WTC11 (cell line): Measurements from ENCODE around the gene FSD1. TPM values are rescaled to one million over a fixed set of nuclear protein-coding genes. Genes with fewer than 3 reads are reported as not detected.
A peak's percentile ranks its signal among the peaks of the same experiment; 100 is the strongest.

Source experiments
- AR ChIP-seq: fragments of 250-450 bp; sonication (Bioruptor Pico); IDR thresholded peaks from 2 replicates; pipeline ENCODE4 v1.9.0; 2021; ENCODE audit warnings: mild to moderate bottlenecking
- ATF3 ChIP-seq: sonication (generic); formaldehyde crosslinking; conservative IDR thresholded peaks from 2 replicates; pipeline ENCODE4 v1.8.1; 2022; ENCODE audit warnings: mild to moderate bottlenecking, missing genetic modification reagents
- CREB1 ChIP-seq: sonication (generic); formaldehyde crosslinking; IDR thresholded peaks from 2 replicates; pipeline ENCODE4 v1.8.0; 2023; ENCODE audit warnings: mild to moderate bottlenecking, missing genetic modification reagents
- CREM ChIP-seq: sonication (generic); formaldehyde crosslinking; IDR thresholded peaks from 2 replicates; pipeline ENCODE4 v1.8.1; 2022; ENCODE audit warnings: mild to moderate bottlenecking, missing genetic modification reagents, moderate library complexity
- CTCF ChIP-seq: fragments of 200-600 bp; IDR thresholded peaks from 2 replicates; pipeline ENCODE4 v1.8.0; 2022; ENCODE audit warnings: antibody characterized with exemption
- E2F5 ChIP-seq: sonication (generic); formaldehyde crosslinking; IDR thresholded peaks from 2 replicates; pipeline ENCODE4 v1.8.1; 2022; ENCODE audit warnings: mild to moderate bottlenecking, moderate library complexity, missing genetic modification reagents
- ELF4 ChIP-seq: sonication (generic); formaldehyde crosslinking; IDR thresholded peaks from 2 replicates; pipeline ENCODE4 v1.8.1; 2022; ENCODE audit warnings: low read depth, mild to moderate bottlenecking, moderate library complexity, missing genetic modification reagents
- ETV6 ChIP-seq: sonication (generic); formaldehyde crosslinking; IDR thresholded peaks from 2 replicates; pipeline ENCODE4 v1.8.1; 2022; ENCODE audit warnings: mild to moderate bottlenecking, missing genetic modification reagents
- GRHL2 ChIP-seq: fragments of 250-450 bp; sonication (Bioruptor Pico); IDR thresholded peaks from 2 replicates; pipeline ENCODE4 v1.8.0; 2022; ENCODE audit warnings: mild to moderate bottlenecking, moderate library complexity; ENCODE audit not compliant: insufficient replicate concordance, severe bottlenecking
- IRF1 ChIP-seq: sonication (generic); formaldehyde crosslinking; IDR thresholded peaks from 2 replicates; pipeline ENCODE4 v1.8.0; 2023; ENCODE audit warnings: missing genetic modification reagents
- JAZF1 ChIP-seq: fragments of 250-450 bp; sonication (Bioruptor Pico); IDR thresholded peaks from 2 replicates; pipeline ENCODE4 v1.9.0; 2021; ENCODE audit warnings: moderate library complexity, mild to moderate bottlenecking, inconsistent platforms
- MYBL2 ChIP-seq: sonication (generic); formaldehyde crosslinking; IDR thresholded peaks from 2 replicates; pipeline ENCODE4 v1.8.1; 2023; ENCODE audit warnings: mild to moderate bottlenecking, moderate library complexity, missing genetic modification reagents
- NFATC4 ChIP-seq: fragments of 250-450 bp; sonication (Bioruptor Pico); IDR thresholded peaks from 2 replicates; pipeline ENCODE4 v1.9.0; 2021; ENCODE audit warnings: mild to moderate bottlenecking
- NFYB ChIP-seq: sonication (generic); formaldehyde crosslinking; conservative IDR thresholded peaks from 2 replicates; pipeline ENCODE4 v1.8.0; 2022; ENCODE audit warnings: low read depth, missing genetic modification reagents
- NR1H2 ChIP-seq: sonication (generic); formaldehyde crosslinking; IDR thresholded peaks from 2 replicates; pipeline ENCODE4 v1.9.0; 2021; ENCODE audit warnings: mild to moderate bottlenecking, moderate library complexity, missing genetic modification reagents
- NR2C2 ChIP-seq: sonication (generic); formaldehyde crosslinking; IDR thresholded peaks from 2 replicates; pipeline ENCODE4 v1.8.0; 2022; ENCODE audit warnings: mild to moderate bottlenecking, missing genetic modification reagents
- NR3C1 ChIP-seq: sonication (generic); formaldehyde crosslinking; conservative IDR thresholded peaks from 2 replicates; pipeline ENCODE4 v1.8.1; 2023; ENCODE audit warnings: low read depth, mild to moderate bottlenecking, missing genetic modification reagents
- RELA ChIP-seq: sonication (generic); formaldehyde crosslinking; IDR thresholded peaks from 2 replicates; pipeline ENCODE4 v1.8.1; 2022; ENCODE audit warnings: missing genetic modification reagents, mild to moderate bottlenecking, borderline replicate concordance
- SMAD3 ChIP-seq: sonication (generic); formaldehyde crosslinking; IDR thresholded peaks from 2 replicates; pipeline ENCODE4 v1.8.0; 2022; ENCODE audit warnings: missing genetic modification reagents, mild to moderate bottlenecking, borderline replicate concordance
- TEAD1 ChIP-seq: sonication (generic); formaldehyde crosslinking; IDR thresholded peaks from 2 replicates; pipeline ENCODE4 v1.8.0; 2022; ENCODE audit warnings: mild to moderate bottlenecking, missing genetic modification reagents
- USF2 ChIP-seq: sonication (generic); formaldehyde crosslinking; IDR thresholded peaks from 2 replicates; pipeline ENCODE4 v1.8.1; 2023; ENCODE audit warnings: mild to moderate bottlenecking, missing genetic modification reagents, moderate library complexity
- ZNF219 ChIP-seq: sonication (generic); formaldehyde crosslinking; IDR thresholded peaks from 2 replicates; pipeline ENCODE4 v1.8.0; 2023; ENCODE audit warnings: missing genetic modification reagents, mild to moderate bottlenecking, borderline replicate concordance
- ZNF232 ChIP-seq: sonication (generic); formaldehyde crosslinking; IDR thresholded peaks from 2 replicates; pipeline ENCODE4 v1.8.0; 2022; ENCODE audit warnings: mild to moderate bottlenecking, missing genetic modification reagents
- ZNF263 ChIP-seq: sonication (generic); formaldehyde crosslinking; IDR thresholded peaks from 2 replicates; pipeline ENCODE4 v1.8.1; 2022; ENCODE audit warnings: low read depth, mild to moderate bottlenecking, moderate library complexity, missing genetic modification reagents
- ZNF281 ChIP-seq: sonication (generic); formaldehyde crosslinking; IDR thresholded peaks from 2 replicates; pipeline ENCODE4 v1.8.0; 2023; ENCODE audit warnings: mild to moderate bottlenecking, missing genetic modification reagents
- ZNF317 ChIP-seq: sonication (generic); formaldehyde crosslinking; IDR thresholded peaks from 2 replicates; pipeline ENCODE4 v1.8.1; 2023; ENCODE audit warnings: low read depth, mild to moderate bottlenecking, moderate library complexity, missing genetic modification reagents, borderline replicate concordance
- ZNF425 ChIP-seq: fragments of 250-450 bp; sonication (Bioruptor Pico); conservative IDR thresholded peaks from 2 replicates; pipeline ENCODE4 v1.9.0; 2021; ENCODE audit warnings: mild to moderate bottlenecking
- ZNF671 ChIP-seq: fragments of 250-450 bp; sonication (Bioruptor Pico); IDR thresholded peaks from 2 replicates; pipeline ENCODE4 v1.8.0; 2021; ENCODE audit warnings: mild to moderate bottlenecking
- total RNA-seq: library from RNA; stranded (reverse); gene quantifications from 3 replicates; pipeline ENCODE4 v1.2.3, GENCODE V29; 2021

The FSD1 gene
- total RNA-seq, 1 experiment from 2014 or later = 61.3 TPM

GRCh38 chr19:4328243-4328990, 24.0 kb downstream of the FSD1 start (continued):
- no peak for TF ChIP-seq ATF3
- no peak for TF ChIP-seq ZNF232 (CRISPR knock-in tag)
- TF ChIP-seq AR (CRISPR knock-in tag) = no peak
- TF ChIP-seq TEAD1 = no peak
- no peak for TF ChIP-seq RELA (CRISPR knock-in tag)
- no peak for TF ChIP-seq NR3C1 (CRISPR knock-in tag)
- no peak for TF ChIP-seq USF2 (CRISPR knock-in tag)
- TF ChIP-seq NFATC4 = no peak
- TF ChIP-seq ZNF425 = no peak
- TF ChIP-seq GRHL2 (CRISPR knock-in tag) = no peak
- TF ChIP-seq ZNF671 (CRISPR knock-in tag) = no peak
- no peak for TF ChIP-seq JAZF1 (CRISPR knock-in tag)
- no peak for TF ChIP-seq CTCF
- no peak for TF ChIP-seq ZNF317 (CRISPR knock-in tag)
- TF ChIP-seq CREB1 (CRISPR knock-in tag) = no peak
- TF ChIP-seq NR2C2 (CRISPR knock-in tag) = no peak
- TF ChIP-seq NR1H2 (CRISPR knock-in tag) = no peak
- TF ChIP-seq MYBL2 (CRISPR knock-in tag) = no peak
- TF ChIP-seq CREM (CRISPR knock-in tag) = no peak
- TF ChIP-seq ELF4 (CRISPR knock-in tag) = no peak
- no peak for TF ChIP-seq IRF1 (CRISPR knock-in tag)
- TF ChIP-seq SMAD3 (CRISPR knock-in tag) = no peak; the same call in 1 of the 2 replicates
- TF ChIP-seq E2F5 (CRISPR knock-in tag) = no peak
- 0 out of 2 replicates have a peak, but pooled peaks have one; percentile 56 for TF ChIP-seq ETV6 (CRISPR knock-in tag)
- TF ChIP-seq ZNF263 = no peak
- no peak for TF ChIP-seq ZNF219 (CRISPR knock-in tag)
- TF ChIP-seq NFYB (CRISPR knock-in tag) = no peak
- TF ChIP-seq ZNF281 (CRISPR knock-in tag) = no peak
